Lower lobe of right lung (tissue), 2 donors: ENCODE results near the gene CUX1. TPM values are rescaled to one million over a fixed set of nuclear protein-coding genes. Genes with fewer than 3 reads are reported as not detected.

Experiments
- ATAC-seq, 2 donors: fragments of 200-7000 bp; cut with Tn5 transposase; one replicate each; pipeline ENCODE4 v1.9.1; 2020 to 2022; ENCODE audit warnings: mild to moderate bottlenecking in 2 of 2, moderate library complexity in 2 of 2
- DNase-seq: peaks from one replicate; pipeline ENCODE4 v3.0.0-alpha.2; 2020
- H3K27ac ChIP-seq: fragments of 200-600 bp; one replicate; pipeline ENCODE4 v1.8.0; 2022
- H3K27me3 ChIP-seq: fragments of 200-600 bp; one replicate; pipeline ENCODE4 v1.8.0; 2022; ENCODE audit warnings: low read depth
- H3K36me3 ChIP-seq: fragments of 200-600 bp; one replicate; pipeline ENCODE4 v1.8.0; 2022; ENCODE audit warnings: mild to moderate bottlenecking
- H3K4me1 ChIP-seq: fragments of 200-600 bp; one replicate; pipeline ENCODE4 v1.8.0; 2022
- H3K4me3 ChIP-seq: fragments of 200-600 bp; one replicate; pipeline ENCODE4 v1.8.0; 2022; ENCODE audit warnings: mild to moderate bottlenecking
- H3K9me3 ChIP-seq: fragments of 200-600 bp; one replicate; pipeline ENCODE4 v1.8.0; 2022
- CTCF ChIP-seq: fragments of 200-600 bp; IDR thresholded peaks from one replicate; pipeline ENCODE4 v1.8.0; 2022; ENCODE audit warnings: antibody characterized with exemption, mild to moderate bottlenecking
- intact Hi-C: fragments of 100-400 bp; cut with DNase I; formaldehyde crosslinking; loops from one replicate; pipeline ENCODE4 v1.11.0; 2022
- total RNA-seq: library from RNA; stranded (reverse); fragmentation: NEBNext Ultra II Directional; extraction: Animal tissue kit (Norgen Biotek cat#: 25700); gene quantifications from one replicate; pipeline ENCODE4 v1.2.1, GENCODE V29; 2021
- donor health status: DM: no; HTN: yes; CAD: no; lungs with severe emphysema.

The CUX1 gene
- total RNA-seq, 1 donor from 2014 or later, result 118 TPM

- no peak for ATAC-seq
- no peaks in the 10 kb centered on the region for H3K27me3 ChIP-seq
- TF ChIP-seq CTCF, result no peak
- H3K9me3 ChIP-seq, result no peaks in the 10 kb centered on the region
- peaks cover 27% of the 10 kb centered on the region for H3K4me1 ChIP-seq
- DNase-seq, result no peak
- no peaks in the 10 kb centered on the region for H3K36me3 ChIP-seq
- intact Hi-C loops, result no loop called here
- H3K27ac ChIP-seq, result no peak overlapping the region
- H3K4me3 ChIP-seq, result no peak overlapping the region
Measured at GRCh38 chr7:101933028-101933427, 115.6 kb downstream of the CUX1 start.

- H3K9me3 ChIP-seq, result no peaks in the 10 kb centered on the region
- TF ChIP-seq CTCF, result no peak
- intact Hi-C loops, result no loop called here
- H3K36me3 ChIP-seq, result no peaks in the 10 kb centered on the region
- H3K27me3 ChIP-seq, result no peaks in the 10 kb centered on the region
- no peak overlapping the region for H3K4me3 ChIP-seq
- peaks cover 27% of the 10 kb centered on the region for H3K4me1 ChIP-seq
- H3K27ac ChIP-seq, result no peak overlapping the region
- no peak for DNase-seq
- no peak for ATAC-seq
Measured at GRCh38 chr7:101933688-101934121, 116.3 kb downstream of the CUX1 start.

GRCh38 chr7:101934618-101935017 is 117.2 kb downstream of the CUX1 start:
- H3K9me3 ChIP-seq, result no peaks in the 10 kb centered on the region
- TF ChIP-seq CTCF, result no peak
- peaks cover 27% of the 10 kb centered on the region for H3K4me1 ChIP-seq
- ATAC-seq (no peak), DNase-seq (no peak)
- no peaks in the 10 kb centered on the region for H3K27me3 ChIP-seq
- no peak overlapping the region for H3K27ac ChIP-seq
- intact Hi-C loops, result no loop called here
- H3K4me3 ChIP-seq, result no peak overlapping the region
- H3K36me3 ChIP-seq, result no peaks in the 10 kb centered on the region

GRCh38 chr7:101935521-101936141 is 118.2 kb downstream of the CUX1 start:
- TF ChIP-seq CTCF, result no peak

GRCh38 chr7:101936223-101936610 is 118.8 kb downstream of the CUX1 start:
- ATAC-seq, result peak; percentile 12 to 51
- Histone ChIP-seq H3K27me3 (no peaks in the 10 kb centered on the region), H3K4me1 (peaks cover 33% of the 10 kb centered on the region), H3K4me3 (peak overlapping the region; percentile 34), H3K9me3 (no peaks in the 10 kb centered on the region), H3K27ac (peak overlapping the region; percentile 36), H3K36me3 (no peaks in the 10 kb centered on the region)
- no peak for DNase-seq
- TF ChIP-seq CTCF, result no peak
- intact Hi-C loops, result no loop called here

More at GRCh38 chr7:101935521-101936141, 118.2 kb downstream of the CUX1 start:
- ATAC-seq (peak; percentile 31 to 49), DNase-seq (no peak)
- H3K36me3 ChIP-seq, result no peaks in the 10 kb centered on the region
- intact Hi-C loops, result no loop called here
- H3K4me3 ChIP-seq, result no peak overlapping the region
- no peaks in the 10 kb centered on the region for H3K9me3 ChIP-seq
- H3K27me3 ChIP-seq, result no peaks in the 10 kb centered on the region
- H3K27ac ChIP-seq, result no peak overlapping the region
- peaks cover 27% of the 10 kb centered on the region for H3K4me1 ChIP-seq
